Activated gamma-delta T cell treated with Interleukin-2 at 50 U/mL for 16 hours (primary cell): ENCODE data around the gene ZDHHC5.

Experiments used
- DNase-seq: peaks from one replicate; pipeline ENCODE4 v3.0.0-alpha.2; 2020

Gene ZDHHC5

DNA sequence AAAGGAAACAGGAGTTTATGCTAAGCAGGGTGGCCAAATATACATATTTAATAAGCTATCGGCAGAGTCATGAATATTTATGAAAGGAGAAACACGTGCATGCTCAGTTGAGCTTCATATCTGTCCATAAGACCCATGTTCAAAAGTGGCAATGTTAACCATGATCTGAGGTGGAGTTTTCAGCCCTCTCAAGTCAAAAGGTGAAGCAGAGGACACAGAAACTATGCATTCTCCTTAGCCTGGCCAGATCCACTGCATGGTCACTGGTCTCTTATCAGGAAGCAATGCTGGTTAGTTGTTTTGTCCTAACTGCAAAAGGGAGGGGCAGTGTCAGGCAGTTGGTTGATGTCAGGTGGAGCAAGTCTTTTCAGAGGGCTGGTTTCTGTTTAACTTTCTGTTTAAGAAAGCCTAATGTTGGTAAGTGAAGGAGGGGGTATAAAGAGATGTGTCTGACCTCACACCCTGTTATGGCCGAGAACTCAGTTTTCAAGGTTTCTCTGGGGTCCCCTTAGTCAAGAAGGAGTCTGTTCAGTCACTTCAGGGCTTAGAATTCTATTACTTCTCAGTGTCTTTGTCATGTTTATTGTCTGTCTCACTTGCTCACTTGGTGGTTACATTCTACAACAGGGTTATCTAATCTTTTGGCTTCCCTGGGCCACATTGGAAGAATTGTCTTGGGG is 67.8 kb downstream of the ZDHHC5 start:
- DNase-seq: no peak

DNA sequence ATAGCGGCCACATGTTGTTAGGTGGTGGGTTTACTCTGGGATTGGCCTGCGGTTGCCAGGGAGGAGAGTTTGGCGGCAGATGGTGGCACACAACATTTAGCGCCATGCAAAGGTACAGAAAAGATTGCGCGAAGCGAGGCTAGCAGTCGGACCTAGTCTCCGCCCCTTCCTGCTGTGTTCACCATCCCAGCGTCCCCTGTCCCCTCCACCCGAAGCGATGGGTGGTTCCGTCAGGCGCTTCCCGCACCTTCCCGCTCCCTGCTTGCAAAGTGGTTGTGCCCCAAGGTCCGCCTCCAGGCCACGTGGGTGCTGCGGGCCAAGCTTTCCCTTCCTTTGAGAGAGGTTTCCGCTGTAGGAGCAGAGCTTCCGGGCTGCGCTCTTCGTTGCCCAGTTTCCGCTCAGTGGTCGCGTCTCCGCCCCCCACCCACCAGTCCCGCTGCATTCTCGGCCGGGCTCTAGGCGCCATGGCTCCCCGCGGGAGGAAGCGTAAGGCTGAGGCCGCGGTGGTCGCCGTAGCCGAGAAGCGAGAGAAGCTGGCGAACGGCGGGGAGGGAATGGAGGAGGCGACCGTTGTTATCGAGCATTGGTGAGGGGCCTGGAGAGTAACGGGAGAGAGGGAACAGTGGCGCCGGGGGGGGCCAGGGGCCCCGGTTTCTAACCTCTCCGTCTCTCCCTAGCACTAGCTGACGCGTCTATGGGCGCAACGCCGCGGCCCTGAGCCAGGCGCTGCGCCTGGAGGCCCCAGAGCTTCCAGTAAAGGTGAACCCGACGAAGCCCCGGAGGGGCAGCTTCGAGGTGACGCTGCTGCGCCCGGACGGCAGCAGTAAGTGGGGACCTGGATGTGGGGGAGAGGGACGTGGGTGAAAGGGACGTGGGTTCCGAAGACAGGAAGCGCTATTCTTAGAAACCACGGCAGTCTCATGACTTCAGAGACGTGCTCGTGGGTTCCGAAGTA is 73.5 kb downstream of the ZDHHC5 start, which contains the start of gene SELENOH:
SELENOH (plus strand) TSS at position 360 of the 955 bp plus-strand sequence; CDS start at position 465, 105 bp downstream.
- DNase-seq: peak; percentile 89

DNA sequence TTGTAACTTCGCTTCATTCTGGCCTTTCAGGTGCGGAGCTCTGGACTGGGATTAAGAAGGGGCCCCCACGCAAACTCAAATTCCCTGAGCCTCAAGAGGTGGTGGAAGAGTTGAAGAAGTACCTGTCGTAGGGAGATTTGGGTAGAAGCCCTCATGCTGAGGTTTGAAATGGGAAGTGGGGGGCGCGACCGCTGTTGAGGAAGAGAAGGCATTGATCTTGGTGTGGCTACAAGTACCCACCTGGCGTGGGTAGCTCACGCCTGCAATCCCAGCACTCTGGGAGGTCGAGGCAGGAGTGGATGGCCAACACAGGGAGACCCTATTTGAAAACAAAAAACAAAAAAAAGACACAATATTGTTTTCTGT is 74.2 kb downstream of the ZDHHC5 start:
- no peak for DNase-seq

DNA sequence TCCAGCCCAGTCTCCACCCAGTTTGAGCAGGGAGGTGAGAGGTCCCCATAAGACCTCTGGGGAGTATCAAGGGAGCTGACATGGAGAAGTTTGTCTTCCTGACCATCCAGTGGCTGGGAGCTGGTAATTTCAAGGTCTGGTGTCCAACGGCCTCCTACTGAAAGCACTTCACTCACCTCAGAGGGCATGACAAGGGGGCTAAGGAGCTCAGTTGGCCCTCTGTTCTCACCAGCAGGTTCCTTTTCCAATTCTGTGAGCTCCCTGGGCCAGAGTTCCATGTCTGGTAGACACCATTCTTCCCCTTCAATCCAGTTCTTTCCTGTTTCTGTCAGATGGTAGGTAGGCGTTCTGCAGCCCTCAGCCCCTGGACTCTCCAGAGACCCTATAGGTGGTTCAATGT is 76.4 kb downstream of the ZDHHC5 start:
- no peak for DNase-seq

DNA sequence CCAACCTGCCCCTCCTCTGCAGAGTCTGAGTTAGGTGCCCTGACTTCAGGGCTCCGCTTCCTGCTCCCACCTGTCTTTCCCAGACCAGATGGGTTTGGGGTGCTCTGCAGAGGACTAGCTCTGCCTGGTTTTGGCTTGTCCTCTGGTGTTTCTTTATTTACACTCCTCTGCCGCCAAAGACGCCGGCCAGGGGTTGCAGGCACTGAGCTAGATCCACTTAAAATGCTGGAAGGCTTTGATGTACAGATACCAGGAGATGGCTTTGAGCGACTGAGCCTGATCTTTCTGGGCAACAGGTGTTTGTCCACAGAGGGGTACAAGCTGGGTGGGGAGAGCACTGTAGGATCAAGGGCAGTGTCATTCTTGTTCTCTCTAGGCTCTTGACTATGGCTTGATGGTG is 77.3 kb downstream of the ZDHHC5 start:
- no peak for DNase-seq

DNA sequence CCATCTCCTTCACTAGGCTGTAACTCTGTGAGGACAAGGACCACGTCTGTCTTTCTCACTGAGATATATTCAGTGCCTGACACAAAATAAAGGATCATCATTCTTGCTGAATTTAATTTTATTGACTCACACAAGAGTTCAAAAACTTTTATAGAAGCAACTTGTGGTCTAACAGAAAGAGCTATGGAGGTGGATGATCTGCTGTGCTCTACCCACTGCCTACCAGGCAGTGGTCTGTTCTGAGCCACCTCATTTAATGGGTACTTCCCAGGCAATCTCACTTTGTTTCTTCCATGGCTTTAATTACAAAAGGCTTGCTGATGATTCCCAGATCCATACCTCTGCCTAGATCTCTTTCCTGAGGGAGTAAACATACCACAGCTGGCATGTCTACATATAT is 79.0 kb downstream of the ZDHHC5 start:
- DNase-seq: no peak
